Omental fat pad (tissue), 4 donors: Measurements from ENCODE around the gene DCPS. TPM values are rescaled to one million over a fixed set of nuclear protein-coding genes. Genes with fewer than 3 reads are reported as not detected.
"Not testable (repeated sequence)": the region's sequence is repeated elsewhere in the genome, so short reads cannot be mapped to it uniquely, and the experiment has no call there.

ENCODE experiments used
- ATAC-seq: fragments of 150-250 bp; one replicate; pipeline ENCODE4 v1.9.1; 2016; ENCODE audit warnings: mild to moderate bottlenecking, moderate library complexity; ENCODE audit not compliant: low FRiP score
- DNase-seq: peaks from one replicate; pipeline ENCODE4 v3.0.0-alpha.2; 2019; ENCODE audit warnings: low spot score
- CTCF ChIP-seq, 3 donors: fragments of 450-650 bp; IDR thresholded peaks; one replicate each; pipeline ENCODE4 v1.5.1; 2016 to 2017; ENCODE audit warnings: antibody characterized with exemption in 3 of 3, mild to moderate bottlenecking in 3 of 3, moderate library complexity in 2 of 3
- total RNA-seq, 4 donors: library from RNA; depleted of rRNA; stranded (reverse); fragments of >200 nt; gene quantifications; one replicate each; pipeline ENCODE4 v1.1.0, GENCODE V29; 2016

DCPS gene
- total RNA-seq, 4 donors from 2014 or later = 8.0 to 12.4 (median 9.9) TPM

- DNase-seq (no peak), ATAC-seq (no peak)
- no peak for TF ChIP-seq CTCF (IDR thresholded peaks at IDR 0.05)
Observed at GRCh38 chr11:126360049-126360446, 56.2 kb downstream of the DCPS start.

- ATAC-seq = no peak
- TF ChIP-seq CTCF (IDR thresholded peaks at IDR 0.05) = no peak
- DNase-seq = no peak
Observed at GRCh38 chr11:126361400-126361799, 57.5 kb downstream of the DCPS start.

- no peak for DNase-seq
- TF ChIP-seq CTCF (IDR thresholded peaks at IDR 0.05) = no peak
- no peak for ATAC-seq
Observed at GRCh38 chr11:126362879-126363655, 59.2 kb downstream of the DCPS start.

- DNase-seq (no peak), ATAC-seq (no peak)
- no peak for TF ChIP-seq CTCF (IDR thresholded peaks at IDR 0.05)
Observed at GRCh38 chr11:126363706-126364248, 59.9 kb downstream of the DCPS start.

GRCh38 chr11:126364735-126365134 is 60.9 kb downstream of the DCPS start:
- DNase-seq, ATAC-seq: not testable (repeated sequence)

GRCh38 chr11:126365508-126365907 is 61.6 kb downstream of the DCPS start:
- not testable (repeated sequence) for ATAC-seq, DNase-seq

- peak; percentile 12 for ATAC-seq
Observed at GRCh38 chr11:126366064-126366822, 62.4 kb downstream of the DCPS start.

GRCh38 chr11:126366823-126367654 is 63.2 kb downstream of the DCPS start:
- not testable (repeated sequence) for ATAC-seq, DNase-seq

More at GRCh38 chr11:126366064-126366822, 62.4 kb downstream of the DCPS start:
- no peak for DNase-seq
- no peak for TF ChIP-seq CTCF (IDR thresholded peaks at IDR 0.05)

- DNase-seq, ATAC-seq: not testable (repeated sequence)
Observed at GRCh38 chr11:126367806-126368205, 63.9 kb downstream of the DCPS start.

- ATAC-seq, DNase-seq: not testable (repeated sequence)
Observed at GRCh38 chr11:126368336-126369119, 64.7 kb downstream of the DCPS start.
